Stimulated activated CD4-positive, alpha-beta T cell treated with anti-CD3 and anti-CD28 coated beads, Interleukin-4, amount 100 ng/mL, for 48 hours (primary cell): ENCODE results near the gene PSPN.

ENCODE experiments used
- DNase-seq, 2 donors: peaks; one replicate each; pipeline ENCODE4 v3.0.0-alpha.2; 2020; ENCODE audit warnings: low read depth in 2 of 2

The PSPN gene

DNA sequence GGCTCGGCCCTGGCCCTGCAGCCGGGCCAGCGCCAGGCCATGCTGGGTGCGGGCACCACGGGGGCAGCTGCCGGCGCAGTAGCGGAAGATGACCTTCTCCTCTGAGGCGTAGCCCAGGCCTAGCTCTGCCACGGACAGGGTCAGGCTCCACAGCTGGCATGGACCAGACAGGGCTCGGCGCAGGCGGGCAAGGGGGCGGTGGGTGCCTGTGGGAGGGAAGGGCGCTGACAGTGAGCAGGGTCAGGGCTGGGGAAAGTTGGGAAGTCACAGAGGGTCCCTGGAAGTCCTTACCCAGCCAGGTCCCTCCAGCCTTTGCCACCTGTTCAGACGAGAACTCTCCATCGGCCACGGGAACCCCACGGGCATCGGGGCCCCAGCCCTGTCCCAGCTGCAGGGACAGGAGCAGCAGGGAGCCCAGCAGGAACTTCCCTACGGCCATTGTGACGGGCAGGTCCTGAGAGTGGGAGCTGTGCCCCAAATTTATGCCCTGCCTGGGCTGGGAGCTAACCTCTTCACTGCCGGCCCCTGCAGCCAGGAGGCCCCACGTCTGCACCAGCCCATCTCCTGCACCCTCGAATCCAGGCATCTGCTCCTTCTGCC, at the start of gene PSPN:
TSS of gene PSPN (minus strand) at position 523 of the 600 bp plus-strand sequence. CDS start at position 439, 84 bp downstream.
- no peak for DNase-seq

DNA sequence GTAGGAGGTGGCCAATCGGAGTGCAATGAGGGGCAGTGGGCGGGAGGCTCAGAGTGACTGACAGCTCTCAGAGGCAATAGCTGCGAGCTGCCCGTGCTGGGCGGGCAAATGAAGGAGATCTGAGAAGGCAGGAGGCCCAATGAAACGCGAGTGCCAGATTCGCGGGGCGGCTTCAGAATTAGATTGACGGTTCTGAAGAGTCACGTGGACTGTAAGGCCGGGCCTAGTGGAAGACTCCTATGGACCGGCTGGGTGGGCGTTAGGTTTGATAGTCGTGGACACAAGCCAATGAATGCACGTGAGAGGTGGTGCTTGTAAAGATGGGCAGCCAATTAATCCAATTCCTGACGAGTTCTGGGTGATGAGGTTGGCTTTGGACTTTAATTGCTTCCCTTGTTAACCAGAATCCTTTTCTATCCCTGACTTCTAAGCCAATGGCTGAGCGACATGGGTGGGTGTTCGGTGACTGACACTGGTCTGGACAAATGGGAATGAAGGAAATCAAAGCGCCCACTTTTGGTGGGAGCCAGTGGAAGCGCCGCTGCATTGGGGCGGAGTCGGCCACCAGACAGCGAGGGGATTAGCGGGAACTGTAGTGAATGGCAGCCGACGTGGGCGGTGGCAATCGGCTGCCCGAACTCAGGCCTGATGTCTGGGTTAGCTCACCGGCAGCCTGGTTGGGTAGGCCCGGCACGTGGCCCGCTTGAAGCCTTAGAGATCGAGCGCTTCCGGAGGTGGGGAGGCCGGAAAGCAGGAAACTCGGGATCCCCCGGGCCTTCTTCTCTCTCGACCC, 49.4 kb upstream of the PSPN start:
- peak; percentile 98 to 99 for DNase-seq

- DNase-seq = peak in 1 of 2 donors; percentile 16
These were observed 48.6 kb upstream of the PSPN start, which contains the start of gene KHSRP for GRCh38 chr19:6424195-6424938. TSS of gene KHSRP (minus strand) at chr19:6424811. CDS start at chr19:6424701, 110 bp downstream.

DNA sequence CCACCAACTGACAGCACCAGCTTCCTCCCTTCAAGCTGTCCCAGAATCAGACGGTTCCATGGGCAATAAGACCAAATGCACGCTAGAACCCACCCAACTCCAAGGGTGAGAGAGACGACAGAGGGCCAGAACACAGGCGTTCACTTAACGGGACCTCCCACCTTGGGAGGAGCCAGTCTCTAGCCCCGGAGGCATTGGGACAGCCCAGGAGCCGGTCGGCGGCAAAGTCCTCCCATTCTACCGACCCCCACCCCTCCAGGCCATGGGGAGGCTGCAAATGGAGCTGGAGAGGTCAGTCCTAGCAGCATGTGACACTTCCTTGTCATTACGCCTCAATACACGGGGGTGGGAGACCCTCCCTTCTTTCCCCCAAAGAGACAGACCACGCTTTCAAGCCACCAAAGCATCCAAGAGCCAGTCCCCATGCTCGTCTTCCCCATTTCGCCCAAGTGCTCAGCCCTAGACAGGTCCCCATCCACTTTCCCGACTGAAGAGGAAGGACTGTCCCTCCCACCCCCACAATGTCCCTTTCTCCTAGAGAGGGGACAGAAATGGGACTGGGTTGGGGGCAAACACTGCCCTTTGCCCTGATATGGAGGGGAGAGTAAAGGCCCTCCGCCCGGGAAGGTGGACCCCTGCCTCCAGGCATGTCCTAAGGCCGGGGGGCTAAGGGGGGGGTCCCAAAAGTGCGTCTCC, 47.9 kb upstream of the PSPN start:
- DNase-seq = peak; percentile 39 to 45

DNA sequence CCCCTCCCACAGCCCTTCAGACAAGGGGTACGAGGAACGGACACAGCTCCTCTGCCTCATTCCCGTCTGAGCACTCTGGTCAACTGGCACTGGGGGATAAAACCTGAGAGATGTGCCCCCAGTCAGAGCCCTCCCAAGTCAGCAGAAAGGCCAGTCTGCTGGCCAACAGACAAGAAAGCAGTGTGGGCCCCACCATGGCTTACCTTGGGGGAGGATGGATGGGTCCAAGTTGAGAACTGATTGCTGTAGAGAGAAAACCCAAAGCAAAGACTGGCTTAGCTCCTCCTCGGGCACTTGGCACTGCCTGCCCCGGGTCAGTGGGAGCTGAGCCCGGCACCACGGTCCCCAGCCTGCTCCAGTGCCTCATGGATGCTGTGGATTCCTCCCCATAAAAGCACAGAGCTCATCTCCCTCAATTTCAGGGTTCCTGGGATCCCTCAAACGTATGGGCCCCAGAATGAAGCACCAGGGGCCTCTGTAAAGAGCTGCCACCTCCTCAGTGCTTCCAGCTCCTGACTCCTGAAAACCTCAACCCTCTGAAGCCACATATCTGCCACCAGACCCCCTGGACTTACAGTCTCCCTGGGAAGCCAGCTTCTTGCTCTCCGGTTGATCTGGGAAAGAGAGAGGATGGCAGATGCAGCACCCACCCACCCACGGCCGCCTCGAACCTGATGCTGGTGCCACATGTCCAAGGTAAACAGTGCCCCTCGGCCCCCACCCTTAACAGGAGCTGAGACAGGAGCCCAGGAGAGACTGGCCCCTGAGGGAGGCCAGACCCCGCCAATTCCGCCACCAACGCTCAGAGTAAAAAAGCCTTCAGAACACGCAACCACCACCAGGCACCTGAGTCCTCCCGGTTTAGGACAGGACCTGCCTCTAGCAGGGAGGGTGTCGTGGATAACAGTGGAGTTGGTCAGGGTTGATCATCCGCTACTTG, 45.6 kb upstream of the PSPN start:
- no peak for DNase-seq

- DNase-seq = no peak
These were observed 42.8 kb upstream of the PSPN start for GRCh38 chr19:6418562-6418932.

DNA sequence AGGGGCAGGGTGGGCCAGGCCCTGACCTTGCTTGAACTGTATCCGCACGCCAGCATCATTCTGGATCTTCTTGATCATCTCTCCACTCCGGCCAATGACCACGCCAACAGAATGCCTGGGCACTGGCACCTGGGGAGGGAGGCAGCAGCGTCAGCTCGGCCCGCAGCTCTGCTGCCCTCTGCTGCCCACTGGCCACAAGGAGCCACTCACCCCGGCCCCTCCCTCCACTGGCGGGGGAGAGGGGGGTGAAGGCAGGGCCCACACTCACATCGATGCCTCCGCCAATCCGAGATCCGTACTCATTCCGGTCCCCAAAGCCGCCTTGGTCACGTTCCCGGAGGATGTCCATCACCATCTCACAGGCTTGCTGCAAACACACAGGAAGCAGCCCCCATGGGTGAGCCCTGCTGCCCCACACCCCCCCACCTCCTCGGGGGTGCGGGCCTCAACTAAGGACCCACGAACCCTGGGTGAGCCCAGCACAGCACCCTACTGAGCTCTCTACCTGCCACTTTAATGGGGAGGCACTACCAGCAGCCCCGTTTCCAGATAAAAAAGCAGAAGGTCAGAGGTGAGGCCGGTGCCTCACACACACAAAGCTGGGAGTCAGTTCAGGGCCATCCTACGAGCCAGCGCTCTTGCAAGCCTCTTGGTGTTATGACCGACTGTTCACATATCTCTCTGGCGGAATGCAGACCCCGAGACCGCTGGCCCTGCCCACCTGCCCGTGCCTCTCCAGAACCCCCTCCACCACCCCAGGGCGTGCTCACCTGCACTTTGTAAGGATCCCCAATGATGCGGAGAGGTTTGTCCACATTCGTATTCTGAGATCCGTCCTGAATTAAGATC, 42.2 kb upstream of the PSPN start:
- DNase-seq = no peak

DNA sequence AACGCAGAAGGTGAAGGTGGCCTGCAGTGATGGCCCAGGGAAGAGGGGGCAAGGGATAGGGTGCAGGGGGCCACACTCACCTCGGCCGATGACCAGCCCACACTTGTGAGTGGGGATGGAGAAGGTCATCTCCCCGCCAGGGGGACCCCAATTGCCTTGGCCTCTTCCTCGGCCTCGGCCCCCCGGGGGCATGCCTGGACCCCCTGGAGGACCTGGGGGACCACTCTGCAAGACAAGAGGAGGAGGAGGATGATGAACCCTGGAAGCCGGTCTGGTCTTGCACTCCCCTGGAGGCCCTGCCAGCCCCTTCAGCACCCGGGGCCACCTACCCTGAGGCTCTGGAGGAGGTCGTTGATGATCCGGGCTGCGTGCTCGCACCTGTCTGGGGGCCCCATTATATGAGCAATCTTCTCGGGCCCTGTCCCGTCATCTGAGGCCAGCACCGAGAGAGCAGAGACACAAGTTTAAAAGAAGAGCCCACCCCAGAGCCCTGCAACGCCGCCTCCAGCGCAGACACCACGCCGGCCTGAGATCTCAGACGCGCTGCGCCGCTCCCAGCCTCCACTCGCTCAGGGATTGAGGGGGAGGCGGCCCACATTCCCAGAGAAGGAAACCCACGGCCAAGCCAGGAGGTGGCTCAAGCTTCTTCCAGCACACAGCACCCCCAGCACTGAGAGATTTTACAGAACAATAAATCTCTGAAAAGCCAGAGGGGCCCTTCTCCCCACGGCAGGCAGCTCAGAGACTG, 41.1 kb upstream of the PSPN start:
- DNase-seq = no peak

DNA sequence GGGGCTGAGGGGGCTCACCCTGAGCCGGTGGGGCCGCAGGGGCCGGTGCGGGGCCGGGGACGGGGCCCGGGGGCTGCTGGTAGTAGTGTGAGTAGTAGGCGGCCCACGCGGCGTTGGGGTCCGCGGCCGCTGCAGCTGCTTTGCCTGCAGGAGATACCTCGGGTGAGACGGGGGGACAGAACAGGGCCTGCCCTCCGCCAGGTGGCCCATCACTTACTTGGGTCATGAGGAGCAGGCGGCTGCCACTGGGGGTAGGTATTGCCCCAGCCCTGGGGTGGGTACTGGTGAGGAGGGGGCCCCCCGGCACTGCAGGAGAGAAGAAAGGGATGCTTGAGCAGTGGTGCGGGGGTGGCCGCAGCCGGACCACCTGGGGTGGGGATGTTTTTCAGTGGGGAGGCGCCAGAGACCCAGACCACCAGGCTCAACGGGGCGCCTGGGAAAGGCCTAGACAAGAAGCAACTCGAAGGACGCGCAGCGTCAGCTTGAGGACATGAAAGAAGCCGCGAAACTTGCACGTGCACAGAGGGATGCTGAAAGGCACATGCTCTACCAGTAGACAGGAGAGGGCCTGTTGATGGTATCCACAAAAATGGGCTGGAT, 40.0 kb upstream of the PSPN start:
- DNase-seq = no peak

GRCh38 chr19:6414793-6415590, 39.3 kb upstream of the PSPN start:
- DNase-seq = no peak

GRCh38 chr19:6413721-6414643, 38.2 kb upstream of the PSPN start:
- no peak for DNase-seq

GRCh38 chr19:6413291-6413690, 37.6 kb upstream of the PSPN start:
- DNase-seq = no peak

DNA sequence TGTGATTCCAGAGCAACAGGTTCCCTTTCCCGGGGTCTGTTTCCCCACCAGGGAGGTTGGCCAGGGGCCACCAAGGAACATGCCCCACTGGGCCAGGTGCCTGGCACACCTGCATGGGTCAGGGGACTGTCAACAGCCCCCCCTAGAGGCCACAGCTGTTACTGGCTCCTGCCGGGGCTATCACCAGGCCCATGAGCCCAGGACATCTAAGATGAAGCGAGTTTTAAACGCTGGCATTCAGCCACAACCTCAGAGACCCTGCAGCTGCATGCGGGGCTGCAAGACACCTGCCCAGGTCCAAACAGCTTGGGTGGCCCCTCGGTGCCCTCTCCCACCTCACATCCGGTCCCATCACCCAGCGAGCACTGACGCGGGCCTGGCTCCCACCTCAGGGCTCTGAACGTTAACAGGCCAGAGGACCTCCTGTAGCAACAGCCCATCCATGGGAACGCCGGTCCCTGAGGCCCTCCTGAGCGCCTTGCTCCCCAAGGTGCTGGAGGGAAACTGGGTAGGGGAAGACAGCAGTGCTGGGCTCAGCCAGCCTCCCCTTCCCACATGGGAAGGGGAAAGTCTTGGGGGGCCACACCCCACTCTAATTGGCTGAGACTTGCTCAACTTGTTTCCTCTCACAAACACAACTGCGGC, 36.8 kb upstream of the PSPN start:
- peak; percentile 44 to 47 for DNase-seq

DNA sequence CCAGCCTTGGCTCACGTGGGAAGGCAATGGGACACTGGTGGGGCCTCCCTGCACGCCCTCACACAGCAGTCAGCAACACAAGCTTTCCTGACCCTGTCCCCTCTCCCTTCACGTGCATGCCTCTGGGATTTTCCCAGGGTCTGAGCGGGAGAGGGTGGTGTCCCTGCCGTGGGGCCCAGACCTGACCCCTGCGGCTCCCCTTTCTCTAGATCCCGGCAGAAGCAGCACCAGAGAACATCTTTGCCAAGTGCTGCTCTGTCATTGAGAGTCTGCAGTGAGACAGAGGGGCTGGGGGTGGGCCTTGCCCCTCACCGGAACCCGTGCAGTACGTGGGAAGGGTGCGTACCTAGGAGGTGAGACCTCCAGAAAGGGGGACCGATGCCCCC, 36.3 kb upstream of the PSPN start:
- DNase-seq = no peak

DNA sequence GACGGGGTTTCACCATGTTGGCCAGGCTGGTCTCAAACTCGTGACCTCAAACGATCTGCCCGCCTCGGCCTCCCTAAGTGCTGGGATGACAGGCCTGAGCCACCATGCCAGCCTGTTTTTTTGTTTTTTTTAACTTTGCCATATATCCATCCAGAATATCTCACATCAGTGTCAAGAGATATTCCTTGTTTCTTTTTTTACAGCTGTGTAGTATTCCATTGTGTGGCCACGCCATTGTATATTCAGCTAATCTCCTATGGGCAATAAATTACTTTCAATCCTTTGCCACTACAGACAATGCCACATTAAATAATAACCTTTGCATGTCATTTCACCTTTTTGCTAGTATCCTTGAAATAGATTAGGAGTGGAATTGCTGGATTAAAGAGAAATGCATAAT, 33.6 kb upstream of the PSPN start:
- DNase-seq = no peak

GRCh38 chr19:6406401-6406800, 30.7 kb upstream of the PSPN start:
- no peak for DNase-seq
